Measurements from ENCODE around the gene PHF19.

DNA sequence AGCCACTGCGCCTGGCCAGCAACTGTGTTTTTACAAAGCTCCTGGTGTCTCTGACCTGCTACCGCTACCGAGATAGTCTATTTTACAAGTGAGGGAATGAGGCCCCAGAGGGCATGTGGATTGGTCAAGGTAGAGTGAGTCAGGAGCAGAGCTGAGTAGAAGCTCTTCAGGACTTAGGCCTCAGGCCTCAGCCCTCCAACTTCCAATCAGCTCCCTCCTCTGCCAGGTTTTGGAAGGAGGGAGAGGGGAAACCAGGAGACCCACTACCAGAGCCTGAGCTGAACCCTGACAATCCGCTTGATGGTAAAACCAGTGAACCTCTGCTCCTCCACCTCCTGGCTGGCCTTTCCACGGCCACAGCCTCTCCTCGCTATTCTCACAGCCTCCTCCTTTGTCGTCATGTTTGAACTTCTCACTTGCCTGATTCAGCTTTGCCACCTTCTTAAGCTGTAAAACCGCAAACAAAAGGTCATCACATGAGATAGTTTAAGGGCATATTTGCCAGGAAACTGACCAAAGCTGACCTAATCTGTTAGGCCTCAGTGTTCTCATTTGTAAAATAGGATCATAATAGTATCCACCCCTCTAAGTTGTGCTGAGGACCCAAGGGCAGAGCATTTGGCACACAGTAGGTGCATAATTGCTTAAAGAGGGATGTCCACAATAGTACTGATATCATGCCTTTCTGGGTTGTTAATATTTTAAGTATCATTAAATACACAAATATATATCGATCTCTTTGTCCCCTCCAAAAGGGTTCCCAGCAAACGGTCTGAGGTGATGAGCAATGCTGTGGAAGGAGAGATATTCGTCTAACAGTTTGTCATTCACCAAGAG is 47.9 kb upstream of the PHF19 start:
- TF ChIP-seq, protein P1, sequence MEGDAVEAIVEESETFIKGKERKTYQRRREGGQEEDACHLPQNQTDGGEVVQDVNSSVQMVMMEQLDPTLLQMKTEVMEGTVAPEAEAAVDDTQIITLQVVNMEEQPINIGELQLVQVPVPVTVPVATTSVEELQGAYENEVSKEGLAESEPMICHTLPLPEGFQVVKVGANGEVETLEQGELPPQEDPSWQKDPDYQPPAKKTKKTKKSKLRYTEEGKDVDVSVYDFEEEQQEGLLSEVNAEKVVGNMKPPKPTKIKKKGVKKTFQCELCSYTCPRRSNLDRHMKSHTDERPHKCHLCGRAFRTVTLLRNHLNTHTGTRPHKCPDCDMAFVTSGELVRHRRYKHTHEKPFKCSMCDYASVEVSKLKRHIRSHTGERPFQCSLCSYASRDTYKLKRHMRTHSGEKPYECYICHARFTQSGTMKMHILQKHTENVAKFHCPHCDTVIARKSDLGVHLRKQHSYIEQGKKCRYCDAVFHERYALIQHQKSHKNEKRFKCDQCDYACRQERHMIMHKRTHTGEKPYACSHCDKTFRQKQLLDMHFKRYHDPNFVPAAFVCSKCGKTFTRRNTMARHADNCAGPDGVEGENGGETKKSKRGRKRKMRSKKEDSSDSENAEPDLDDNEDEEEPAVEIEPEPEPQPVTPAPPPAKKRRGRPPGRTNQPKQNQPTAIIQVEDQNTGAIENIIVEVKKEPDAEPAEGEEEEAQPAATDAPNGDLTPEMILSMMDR (IDR thresholded peaks at IDR 0.05): no peak
- TF ChIP-seq POLR2A (IDR thresholded peaks at IDR 0.05) (no peak), EP300 (IDR thresholded peaks at IDR 0.05) (no peak), POLR2AphosphoS5 (IDR thresholded peaks at IDR 0.05) (no peak)
